ENCODE results near the gene CD2BP2.

Gene CD2BP2

GRCh38 chr16:30383521-30383920 is 28.4 kb upstream of the CD2BP2 start:
- Histone ChIP-seq H4K20me1 (ENCODE audit: insufficient read depth, low read length) (peaks cover under 1% of the 10 kb centered on the region; the same call in 1 of the 2 replicates), H2AFZ (ENCODE audit: low read depth, low read length) (no peak overlapping the region), H3K9me3 (ENCODE audit: insufficient read depth, low read length, severe bottlenecking) (no peaks in the 10 kb centered on the region), H3K4me3 (ENCODE audit: low read depth in 1 of 2, low read length in 2 of 2) (peak overlapping the region in 1 of 2 experiments; percentile 73; a peak in 1 of 4 replicates), H3K36me3 (ENCODE audit: insufficient read depth, low read length) (peaks cover 15% of the 10 kb centered on the region), H3K27me3 (ENCODE audit: insufficient read depth, low read length, poor library complexity) (no peaks in the 10 kb centered on the region), H3K4me1 (ENCODE audit: insufficient read depth, low read length) (peaks cover 59% of the 10 kb centered on the region), H3K79me2 (ENCODE audit: insufficient read depth, low read length) (peaks cover 35% of the 10 kb centered on the region), H3K4me2 (ENCODE audit: insufficient read depth, low read length) (peak overlapping the region; percentile 92), H3K27ac (ENCODE audit: low read length) (peak overlapping the region; percentile 99), H3K9ac (ENCODE audit: low read depth, low read length) (peak overlapping the region; percentile 87)
- no peak for TF ChIP-seq EZH2 (IDR thresholded peaks at IDR 0.05; ENCODE audit: borderline replicate concordance, low read depth, low read length, severe bottlenecking)
- TF ChIP-seq CTCF (IDR thresholded peaks at IDR 0.05; ENCODE audit: borderline replicate concordance, extremely low read depth, low read length, poor library complexity, severe bottlenecking) = no peak
- no peak for ATAC-seq (ENCODE audit: insufficient read depth, low read depth)
- DNase-seq = no peak

- peak within 1 kb of the TSS; percentile 87 for H3K9ac ChIP-seq (ENCODE audit: low read depth, low read length)
- peak within 1 kb of the TSS; percentile 99 for H3K27ac ChIP-seq (ENCODE audit: low read length)
- H2AFZ ChIP-seq (ENCODE audit: low read depth, low read length) = peak within 1 kb of the TSS; percentile 86
These were observed 27.2 kb upstream of the CD2BP2 start, which contains the start of gene SEPTIN1 for GRCh38 chr16:30382111-30382881. SEPTIN1 (minus strand) TSS chr16:30382561; CDS start chr16:30382542, 19 bp downstream.

GRCh38 chr16:30381291-30382041 is 26.4 kb upstream of the CD2BP2 start:
- DNase-seq = peak; percentile 67
- peaks cover 78% of the 10 kb centered on the region for H3K4me1 ChIP-seq (ENCODE audit: insufficient read depth, low read length)

More at GRCh38 chr16:30382111-30382881, 27.2 kb upstream of the CD2BP2 start, which contains the start of gene SEPTIN1:
- DNase-seq (peak; percentile 93), ATAC-seq (ENCODE audit: insufficient read depth, low read depth) (peak; percentile 66)
- H3K27me3 ChIP-seq (ENCODE audit: insufficient read depth, low read length, poor library complexity) = no peaks in the 10 kb centered on the region
- H3K4me1 ChIP-seq (ENCODE audit: insufficient read depth, low read length) = peaks cover 69% of the 10 kb centered on the region
- peak; percentile 8 for TF ChIP-seq CTCF (IDR thresholded peaks at IDR 0.05; ENCODE audit: borderline replicate concordance, extremely low read depth, low read length, poor library complexity, severe bottlenecking)
- TF ChIP-seq EZH2 (IDR thresholded peaks at IDR 0.05; ENCODE audit: borderline replicate concordance, low read depth, low read length, severe bottlenecking) = no peak
- H4K20me1 ChIP-seq (ENCODE audit: insufficient read depth, low read length) = peaks cover 3% of the 10 kb centered on the region; the same call in 1 of the 2 replicates
- peak within 1 kb of the TSS; percentile 36 to 73 for H3K4me3 ChIP-seq (ENCODE audit: low read depth in 1 of 2, low read length in 2 of 2)
- peaks cover 36% of the 10 kb centered on the region for H3K79me2 ChIP-seq (ENCODE audit: insufficient read depth, low read length)
- H3K9me3 ChIP-seq (ENCODE audit: insufficient read depth, low read length, severe bottlenecking) = no peaks in the 10 kb centered on the region
- peaks cover 18% of the 10 kb centered on the region for H3K36me3 ChIP-seq (ENCODE audit: insufficient read depth, low read length)
- H3K4me2 ChIP-seq (ENCODE audit: insufficient read depth, low read length) = peak within 1 kb of the TSS; percentile 92

More at GRCh38 chr16:30381291-30382041, 26.4 kb upstream of the CD2BP2 start:
- Histone ChIP-seq H3K27me3 (ENCODE audit: insufficient read depth, low read length, poor library complexity) (no peaks in the 10 kb centered on the region), H3K4me2 (ENCODE audit: insufficient read depth, low read length) (peak overlapping the region; percentile 92), H3K9ac (ENCODE audit: low read depth, low read length) (peak overlapping the region; percentile 87), H3K79me2 (ENCODE audit: insufficient read depth, low read length) (peaks cover 44% of the 10 kb centered on the region), H3K9me3 (ENCODE audit: insufficient read depth, low read length, severe bottlenecking) (no peaks in the 10 kb centered on the region), H2AFZ (ENCODE audit: low read depth, low read length) (peak overlapping the region; percentile 86), H3K36me3 (ENCODE audit: insufficient read depth, low read length) (peaks cover 18% of the 10 kb centered on the region), H3K27ac (ENCODE audit: low read length) (peak overlapping the region; percentile 99), H4K20me1 (ENCODE audit: insufficient read depth, low read length) (peaks cover 3% of the 10 kb centered on the region; the same call in 1 of the 2 replicates), H3K4me3 (ENCODE audit: low read depth in 1 of 2, low read length in 2 of 2) (peak overlapping the region; percentile 36 to 73)
- TF ChIP-seq EZH2 (IDR thresholded peaks at IDR 0.05; ENCODE audit: borderline replicate concordance, low read depth, low read length, severe bottlenecking) = no peak
- TF ChIP-seq CTCF (IDR thresholded peaks at IDR 0.05; ENCODE audit: borderline replicate concordance, extremely low read depth, low read length, poor library complexity, severe bottlenecking) = no peak
- no peak for ATAC-seq (ENCODE audit: insufficient read depth, low read depth)

Data from DND-41 (cell line).